CD4-positive, alpha-beta T cell treated with Interleukin-15 for 4 hours (primary cell): ENCODE data around the gene MCOLN2.

Experiments
- DNase-seq: peaks from one replicate; pipeline ENCODE4 v3.0.0-alpha.2; 2020; ENCODE audit warnings: low spot score

MCOLN2 gene

DNA sequence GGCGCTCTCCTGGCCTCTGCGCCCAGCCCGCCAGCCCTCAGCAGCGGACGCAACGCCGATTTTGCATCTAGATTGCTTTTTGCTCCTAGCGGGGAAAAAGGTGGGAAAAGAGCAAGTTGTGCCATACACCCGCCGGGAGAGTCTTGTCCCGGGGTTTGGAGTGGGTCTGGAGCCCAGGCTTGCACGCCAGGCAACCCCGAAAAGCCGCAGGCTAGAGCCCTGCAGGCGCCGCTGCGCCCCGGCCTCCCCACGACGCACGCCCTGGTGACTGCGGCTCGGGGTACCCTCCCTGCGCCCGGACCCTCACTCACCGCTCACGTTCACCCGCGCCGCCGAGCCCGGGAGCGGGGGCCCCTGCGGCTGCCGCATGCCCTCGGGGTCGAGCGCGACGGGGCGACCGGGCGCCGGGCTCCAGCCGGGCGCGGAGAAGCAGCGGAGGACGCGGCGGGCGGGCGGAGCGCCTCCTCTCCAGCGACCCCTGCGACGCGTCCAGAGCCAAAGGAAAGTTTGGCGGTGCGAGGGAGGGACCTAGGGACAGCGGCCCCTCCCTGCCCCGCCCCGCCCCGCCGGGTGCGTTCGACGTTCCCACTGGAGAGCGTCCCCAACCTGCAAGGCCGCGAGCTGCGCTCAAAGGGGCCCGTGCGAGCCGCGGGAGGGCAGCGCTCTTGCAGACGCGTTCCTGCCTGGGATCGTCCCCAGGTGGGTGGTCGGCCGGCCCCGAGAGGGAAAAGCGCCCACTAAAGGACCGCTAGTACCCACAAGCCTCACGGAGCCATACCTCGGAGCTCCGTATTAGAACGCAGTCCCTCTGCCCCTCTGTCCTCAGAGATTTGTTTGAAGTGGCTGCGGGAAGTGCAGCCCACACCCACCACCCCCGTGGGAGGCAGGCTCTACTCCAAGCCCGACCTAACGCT lies 104.0 kb downstream of the MCOLN2 start, which contains the start of gene LPAR3:
Gene LPAR3 (minus strand): TSS at position 502 of the 914 bp plus-strand sequence. CDS start 27,086 bp downstream, outside the sequence.
- peak; percentile 7 for DNase-seq

GRCh38 chr1:84890566-84890965 lies 106.3 kb downstream of the MCOLN2 start:
- DNase-seq, result no peak

DNA sequence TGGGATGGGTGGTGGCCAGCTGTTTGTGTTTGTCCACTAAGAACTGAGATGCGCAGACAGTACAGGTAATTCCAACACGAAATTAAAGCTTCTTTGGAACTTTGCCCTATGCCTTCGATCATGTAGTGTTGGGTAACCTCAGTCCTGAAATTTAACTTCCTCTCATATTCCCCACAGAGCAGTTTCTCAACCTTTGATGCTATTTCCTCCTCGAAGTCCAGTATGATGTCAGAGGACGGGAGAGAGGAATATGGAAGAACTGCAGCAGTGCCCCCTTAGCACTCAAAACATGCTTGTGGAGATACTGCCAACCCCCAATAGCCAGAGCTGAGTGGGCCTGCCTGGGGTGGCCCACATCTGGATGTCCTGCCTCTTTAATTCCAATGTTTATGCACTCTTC lies 107.5 kb downstream of the MCOLN2 start:
- DNase-seq, result no peak

DNA sequence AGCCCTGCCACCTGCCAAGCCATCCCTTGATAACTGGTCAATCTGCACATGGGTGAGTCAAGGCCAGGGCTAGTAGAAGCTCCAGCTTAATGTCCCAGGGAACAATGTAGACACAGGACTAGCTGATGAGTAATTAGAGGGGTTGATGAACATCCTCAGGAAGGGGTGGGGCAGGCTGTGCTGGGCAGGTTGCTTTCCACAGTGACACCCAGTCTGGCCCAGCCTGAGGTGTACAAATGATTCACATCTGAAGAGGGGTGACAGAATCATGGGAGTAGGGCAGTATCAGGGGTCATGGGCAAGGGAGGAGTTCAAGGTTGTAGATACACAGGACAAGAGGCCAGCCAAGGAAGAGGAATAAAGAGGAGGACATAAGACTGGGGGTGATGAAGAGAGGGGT lies 108.2 kb downstream of the MCOLN2 start:
- peak; percentile 55 for DNase-seq

DNA sequence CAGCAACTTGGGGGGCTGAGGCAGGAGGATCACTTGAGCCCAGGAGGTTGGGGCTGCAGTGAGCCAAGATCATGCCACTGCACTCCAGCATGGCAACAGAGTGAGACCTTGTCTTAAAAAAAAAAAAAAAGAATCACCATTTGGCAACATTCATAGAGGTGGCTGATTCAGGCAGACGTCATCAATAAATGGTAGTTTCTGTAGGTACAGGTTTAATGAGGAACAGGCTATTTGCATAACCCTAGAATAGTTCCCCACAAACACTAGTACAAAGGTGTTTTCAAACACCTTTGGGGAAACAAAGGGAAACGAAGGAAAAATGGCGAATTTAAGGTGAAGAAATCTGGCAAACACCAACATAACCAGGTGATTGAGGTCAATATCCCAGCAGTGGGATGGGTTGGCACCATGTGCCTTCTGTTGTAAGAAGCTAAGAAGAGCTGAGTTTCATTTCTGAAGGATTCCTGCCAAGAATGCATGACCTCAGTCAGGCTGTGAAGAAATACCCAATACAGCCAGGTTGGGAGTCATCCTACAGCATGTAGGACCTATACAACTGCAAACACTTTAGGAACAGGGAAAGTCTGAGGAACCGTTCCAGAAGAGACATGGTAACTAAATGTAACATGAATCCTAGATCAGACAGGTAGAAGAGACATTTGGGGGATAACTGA lies 109.5 kb downstream of the MCOLN2 start:
- DNase-seq, result no peak

DNA sequence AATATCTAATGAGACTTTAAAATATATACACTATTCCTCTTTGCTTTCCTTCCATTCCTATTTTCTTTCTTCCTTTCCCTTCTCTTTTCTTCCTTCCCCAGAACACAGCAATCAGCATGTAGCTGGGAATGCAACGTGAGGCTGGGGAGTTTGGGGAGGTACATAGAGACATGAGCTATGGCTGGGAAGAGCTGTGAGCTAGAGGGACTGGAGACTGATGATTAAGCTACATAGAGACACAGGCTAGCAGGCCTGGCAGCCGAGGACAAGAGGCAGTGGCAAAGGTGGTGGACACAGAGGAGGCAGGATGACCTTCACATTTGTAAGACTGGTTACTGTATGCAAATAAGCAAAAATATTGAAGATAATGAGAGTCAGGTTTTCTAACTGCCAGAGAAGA lies 111.4 kb downstream of the MCOLN2 start:
- DNase-seq, result no peak

- no peak for DNase-seq
Observed at GRCh38 chr1:84884671-84885389, 112.1 kb downstream of the MCOLN2 start.

- DNase-seq, result no peak
Observed at GRCh38 chr1:84883286-84883685, 113.6 kb downstream of the MCOLN2 start.

- DNase-seq, result no peak
Observed at GRCh38 chr1:84877592-84877991, 119.3 kb downstream of the MCOLN2 start.

GRCh38 chr1:84876353-84876752 lies 120.6 kb downstream of the MCOLN2 start:
- peak; percentile 21 for DNase-seq
